Measurements from ENCODE around the gene RBM19.
"Not testable (repeated sequence)": the region's sequence is repeated elsewhere in the genome, so short reads cannot be mapped to it uniquely, and the experiment has no call there.

RBM19 gene

GRCh38 chr12:113905829-113906228 lies 60.3 kb downstream of the RBM19 start:
- TF ChIP-seq CTCF (IDR thresholded peaks at IDR 0.05; ENCODE audit: low read depth, low read length) = no peak
- no peak overlapping the region for H3K4me3 ChIP-seq (replicated peaks in 1 of 2; ENCODE audit: low read depth in 2 of 2, low read length in 2 of 2)
- no peak for DNase-seq (ENCODE audit: low read depth in 2 of 2)

- H3K4me3 ChIP-seq (replicated peaks in 1 of 2; ENCODE audit: low read depth in 2 of 2, low read length in 2 of 2) = no peak overlapping the region
- peak; percentile 42 to 81 for DNase-seq (ENCODE audit: low read depth in 2 of 2)
- no peak for TF ChIP-seq CTCF (IDR thresholded peaks at IDR 0.05; ENCODE audit: low read depth, low read length)
Measured at GRCh38 chr12:113903381-113903863, 62.7 kb downstream of the RBM19 start.

GRCh38 chr12:113901319-113901718 lies 64.8 kb downstream of the RBM19 start:
- not testable (repeated sequence) for H3K4me3 ChIP-seq (replicated peaks in 1 of 2; ENCODE audit: low read depth in 2 of 2, low read length in 2 of 2); DNase-seq (ENCODE audit: low read depth in 2 of 2)

GRCh38 chr12:113900716-113901115 lies 65.4 kb downstream of the RBM19 start:
- no peak overlapping the region for H3K4me3 ChIP-seq (replicated peaks in 1 of 2; ENCODE audit: low read depth in 2 of 2, low read length in 2 of 2)
- peak in 1 of 2 donors; percentile 15 for DNase-seq (ENCODE audit: low read depth in 2 of 2)
- TF ChIP-seq CTCF (IDR thresholded peaks at IDR 0.05; ENCODE audit: low read depth, low read length) = no peak

GRCh38 chr12:113899561-113900471 lies 66.3 kb downstream of the RBM19 start:
- DNase-seq (ENCODE audit: low read depth in 2 of 2) = no peak
- no peak overlapping the region for H3K4me3 ChIP-seq (replicated peaks in 1 of 2; ENCODE audit: low read depth in 2 of 2, low read length in 2 of 2)
- TF ChIP-seq CTCF (IDR thresholded peaks at IDR 0.05; ENCODE audit: low read depth, low read length) = no peak

GRCh38 chr12:113899042-113899560 lies 67.0 kb downstream of the RBM19 start:
- no peak for DNase-seq (ENCODE audit: low read depth in 2 of 2)
- no peak for TF ChIP-seq CTCF (IDR thresholded peaks at IDR 0.05; ENCODE audit: low read depth, low read length)
- no peak overlapping the region for H3K4me3 ChIP-seq (replicated peaks in 1 of 2; ENCODE audit: low read depth in 2 of 2, low read length in 2 of 2)

GRCh38 chr12:113898466-113898865 lies 67.7 kb downstream of the RBM19 start:
- TF ChIP-seq CTCF (IDR thresholded peaks at IDR 0.05; ENCODE audit: low read depth, low read length) = no peak
- no peak overlapping the region for H3K4me3 ChIP-seq (replicated peaks in 1 of 2; ENCODE audit: low read depth in 2 of 2, low read length in 2 of 2)
- DNase-seq (ENCODE audit: low read depth in 2 of 2) = no peak
